NT2/D1 (cell line): ENCODE results near the gene RNPEPL1.

Experiments used
- SUZ12 ChIP-seq: IDR thresholded peaks from 2 replicates; pipeline ENCODE4 v1.6.1; 2011; ENCODE audit not compliant: insufficient read length, insufficient read depth; ENCODE audit errors: extremely low read depth
- YY1 ChIP-seq: IDR thresholded peaks from 2 replicates; pipeline ENCODE4 v1.6.1; 2011; ENCODE audit not compliant: insufficient read length, insufficient read depth
- ZNF274 ChIP-seq: IDR thresholded peaks from 2 replicates; pipeline ENCODE4 v1.6.1; 2011; ENCODE audit warnings: mild to moderate bottlenecking, low read depth, low read length

DNA sequence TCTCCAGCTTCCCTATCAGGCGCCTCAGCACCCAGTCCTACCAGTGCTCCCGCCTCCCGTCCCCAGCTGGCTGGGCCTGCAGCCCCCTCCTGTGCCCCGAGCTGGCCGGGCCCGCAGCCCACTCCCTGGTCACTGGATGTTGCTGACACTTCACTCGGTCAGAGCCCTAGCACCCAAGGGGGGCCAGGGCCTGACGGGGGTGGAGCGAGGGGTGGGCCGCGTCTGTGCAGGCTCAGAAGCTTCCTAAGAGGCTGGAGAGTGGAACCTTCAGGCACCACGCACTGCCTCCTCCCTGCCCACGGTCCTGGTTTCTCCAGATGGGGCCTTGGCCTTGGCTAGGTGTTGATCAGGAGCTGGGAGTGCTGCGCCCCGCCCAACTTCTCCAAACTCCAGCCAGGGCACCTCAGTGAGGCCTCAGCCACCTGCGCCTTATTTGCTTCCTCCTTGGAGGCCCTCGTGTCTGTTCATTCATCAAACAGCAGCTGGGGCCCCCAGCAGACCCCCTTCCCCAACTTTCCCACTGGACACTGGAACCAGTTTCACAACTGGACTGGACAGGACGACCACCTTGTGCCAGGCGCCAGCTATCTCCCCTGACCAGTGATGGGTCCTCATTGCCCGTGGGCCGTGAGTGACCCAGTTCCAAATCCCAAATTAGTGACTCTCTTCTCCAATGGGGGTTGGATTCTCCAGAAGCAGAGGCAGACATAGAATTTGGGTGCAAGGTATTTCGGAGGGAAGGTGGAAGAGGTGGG is 35.0 kb downstream of the RNPEPL1 start:
- TF ChIP-seq ZNF274 (no peak), YY1 (no peak), SUZ12 (no peak)
